Breast epithelium (tissue), 4 donors: ENCODE data around the gene AP3S2. TPM values are rescaled to one million over a fixed set of nuclear protein-coding genes. Genes with fewer than 3 reads are reported as not detected.

Experiments used
- DNase-seq, 2 donors: peaks; one replicate each; pipeline ENCODE4 v3.0.0-alpha.2; 2019; ENCODE audit warnings: low spot score in 2 of 2
- H3K27ac ChIP-seq, 2 donors: fragments of 200-600 bp; sonication (generic) in 1 of 2; one replicate each; pipeline ENCODE4 v1.5.1; 2016 to 2019; ENCODE audit warnings: mild to moderate bottlenecking in 1 of 2
- H3K27me3 ChIP-seq, 2 donors: fragments of 200-600 bp; sonication (generic) in 1 of 2; one replicate each; pipeline versions ENCODE4 v1.5.1 to v1.6.0; 2017 to 2019; ENCODE audit warnings: control low read depth in 1 of 2, mild to moderate bottlenecking in 1 of 2
- H3K36me3 ChIP-seq: fragments of 200-600 bp; one replicate; pipeline ENCODE4 v1.5.1; 2019
- H3K4me1 ChIP-seq, 2 donors: fragments of 200-600 bp; sonication (generic); one replicate each; pipeline ENCODE4 v1.5.1; 2016 to 2019; ENCODE audit warnings: control low read depth in 1 of 2
- H3K4me3 ChIP-seq, 3 donors: fragments of 200-600 bp; sonication (generic); 1 replicate in 2 of 3; 2 replicates in 1 of 3; pipeline ENCODE4 v1.5.1; 2016 to 2019; ENCODE audit warnings: mild to moderate bottlenecking in 3 of 3, moderate library complexity in 2 of 3
- H3K9me3 ChIP-seq, 2 donors: fragments of 200-600 bp; sonication (generic) in 1 of 2; one replicate each; pipeline ENCODE4 v1.5.1; 2016 to 2019; ENCODE audit warnings: control low read depth in 1 of 2
- POLR2A ChIP-seq: fragments of 450-650 bp; IDR thresholded peaks from one replicate; pipeline ENCODE4 v1.6.1; 2016; ENCODE audit warnings: antibody characterized with exemption, mild to moderate bottlenecking, moderate library complexity
- POLR2AphosphoS5 ChIP-seq, 3 donors: sonication (generic); formaldehyde crosslinking; IDR thresholded peaks; one replicate each; pipeline ENCODE4 v1.6.1; 2017; ENCODE audit warnings: antibody characterized with exemption in 3 of 3
- intact Hi-C: fragments of 100-400 bp; cut with DNase I; formaldehyde crosslinking; loops from one replicate; pipeline ENCODE4 v1.15.1; 2023; ENCODE audit warnings: low total_unique reads
- total RNA-seq, 3 donors: library from RNA; depleted of rRNA; stranded (reverse); fragments of >200 nt; gene quantifications; one replicate each; pipeline ENCODE4 v1.1.0, GENCODE V29; 2016
- TF ChIP-seq, protein P1 (sequence below), 3 donors: fragments of 450-650 bp; IDR thresholded peaks; one replicate each; pipeline ENCODE4 v1.5.1; 2016 to 2017; ENCODE audit warnings: antibody characterized with exemption in 3 of 3, mild to moderate bottlenecking in 3 of 3, moderate library complexity in 3 of 3

AP3S2 gene
- total RNA-seq, 3 donors from 2014 or later = 37.4 to 57.4 (median 52.8) TPM

DNA sequence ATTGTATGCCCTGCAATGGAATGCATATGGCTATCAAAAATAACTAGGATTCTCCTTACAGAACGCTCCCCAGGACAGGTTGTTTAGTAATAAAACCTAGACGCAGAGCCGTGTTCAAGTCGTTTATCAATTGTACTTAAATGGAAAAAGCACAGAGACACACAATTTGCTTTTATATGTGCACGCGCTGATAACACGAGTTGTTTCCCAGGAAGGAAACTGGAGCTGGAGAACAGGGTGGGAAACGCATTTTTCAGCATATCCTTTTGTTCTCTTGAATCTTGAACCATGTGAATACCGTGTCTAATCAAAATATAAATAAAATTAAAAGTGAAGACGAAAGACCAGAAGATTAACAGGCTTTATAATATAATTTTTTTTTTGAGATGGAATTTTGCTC is 75.5 kb downstream of the AP3S2 start:
- no peak for DNase-seq
- TF ChIP-seq, protein P1, sequence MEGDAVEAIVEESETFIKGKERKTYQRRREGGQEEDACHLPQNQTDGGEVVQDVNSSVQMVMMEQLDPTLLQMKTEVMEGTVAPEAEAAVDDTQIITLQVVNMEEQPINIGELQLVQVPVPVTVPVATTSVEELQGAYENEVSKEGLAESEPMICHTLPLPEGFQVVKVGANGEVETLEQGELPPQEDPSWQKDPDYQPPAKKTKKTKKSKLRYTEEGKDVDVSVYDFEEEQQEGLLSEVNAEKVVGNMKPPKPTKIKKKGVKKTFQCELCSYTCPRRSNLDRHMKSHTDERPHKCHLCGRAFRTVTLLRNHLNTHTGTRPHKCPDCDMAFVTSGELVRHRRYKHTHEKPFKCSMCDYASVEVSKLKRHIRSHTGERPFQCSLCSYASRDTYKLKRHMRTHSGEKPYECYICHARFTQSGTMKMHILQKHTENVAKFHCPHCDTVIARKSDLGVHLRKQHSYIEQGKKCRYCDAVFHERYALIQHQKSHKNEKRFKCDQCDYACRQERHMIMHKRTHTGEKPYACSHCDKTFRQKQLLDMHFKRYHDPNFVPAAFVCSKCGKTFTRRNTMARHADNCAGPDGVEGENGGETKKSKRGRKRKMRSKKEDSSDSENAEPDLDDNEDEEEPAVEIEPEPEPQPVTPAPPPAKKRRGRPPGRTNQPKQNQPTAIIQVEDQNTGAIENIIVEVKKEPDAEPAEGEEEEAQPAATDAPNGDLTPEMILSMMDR (IDR thresholded peaks at IDR 0.05) = no peak
- TF ChIP-seq POLR2A = no peak
- no peak for TF ChIP-seq POLR2AphosphoS5 (IDR thresholded peaks at IDR 0.05)
- Histone ChIP-seq H3K36me3 (no peaks in the 10 kb centered on the region), H3K27me3 (peaks cover 0 to 14% of the 10 kb centered on the region in 2 donors), H3K9me3 (peaks cover 0 to 4% of the 10 kb centered on the region in 2 donors), H3K27ac (no peak overlapping the region), H3K4me1 (peaks cover under 1% of the 10 kb centered on the region in 2 donors), H3K4me3 (no peak overlapping the region)
- intact Hi-C loops = no loop called here

DNA sequence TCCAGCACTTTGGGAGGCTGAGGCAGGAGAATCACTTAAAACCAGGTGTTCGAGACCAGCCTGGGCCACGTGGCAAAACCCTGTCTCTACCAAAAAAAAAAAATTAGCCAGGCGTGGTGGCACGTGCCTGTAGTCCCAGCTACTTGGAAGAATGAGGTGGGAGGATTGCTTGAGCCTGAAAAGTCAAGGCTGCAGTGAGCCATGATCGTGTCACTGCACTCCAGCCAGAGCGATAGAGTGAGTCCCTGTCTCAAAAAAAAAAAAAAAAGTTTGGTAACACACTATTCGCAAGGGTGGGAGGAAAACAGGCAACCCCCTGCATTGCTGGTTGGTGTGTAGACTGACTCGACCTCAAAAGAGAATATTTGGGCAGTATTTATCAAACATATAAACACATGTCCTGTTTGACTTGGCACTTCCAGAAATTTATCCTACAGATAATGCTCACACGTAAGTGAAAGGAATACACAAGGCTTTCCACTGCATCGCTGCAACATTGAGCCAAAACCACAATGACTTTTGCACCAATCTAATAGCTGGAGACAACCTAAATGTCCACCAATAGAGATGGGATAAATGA is 76.0 kb downstream of the AP3S2 start:
- DNase-seq = no peak
- TF ChIP-seq, protein P1 (IDR thresholded peaks at IDR 0.05) = no peak
- TF ChIP-seq POLR2AphosphoS5 (IDR thresholded peaks at IDR 0.05) (no peak), POLR2A (no peak)
- peaks cover 0 to 4% of the 10 kb centered on the region in 2 donors for H3K9me3 ChIP-seq
- H3K27me3 ChIP-seq = peaks cover 0 to 14% of the 10 kb centered on the region in 2 donors
- H3K4me3 ChIP-seq = no peak overlapping the region
- H3K27ac ChIP-seq = no peak overlapping the region
- no peaks in the 10 kb centered on the region for H3K36me3 ChIP-seq
- intact Hi-C loops = no loop called here
- no peaks in the 10 kb centered on the region for H3K4me1 ChIP-seq

DNA sequence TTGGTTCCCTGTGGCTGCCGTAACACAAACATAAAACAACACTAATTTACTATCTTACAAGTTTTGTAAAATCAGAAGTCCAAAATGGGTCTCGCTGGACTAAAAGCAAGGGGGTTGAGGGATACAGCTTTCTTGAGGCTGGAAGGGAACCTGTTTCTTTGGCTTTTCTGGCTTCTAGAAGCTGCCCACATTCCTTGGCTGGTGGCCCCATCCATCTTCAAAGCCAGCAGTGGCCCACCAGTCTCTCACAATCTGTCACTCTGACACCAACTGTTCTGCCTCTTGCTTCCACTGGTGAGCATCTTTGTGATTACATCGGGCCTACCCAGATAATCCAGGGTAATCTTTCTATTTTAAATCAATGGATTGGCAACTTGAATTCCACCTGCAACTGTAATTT is 78.0 kb downstream of the AP3S2 start:
- Histone ChIP-seq H3K4me1 (no peaks in the 10 kb centered on the region), H3K27ac (no peak overlapping the region), H3K9me3 (peaks cover 0 to 4% of the 10 kb centered on the region in 2 donors), H3K4me3 (no peak overlapping the region), H3K27me3 (peaks cover 0 to 14% of the 10 kb centered on the region in 2 donors), H3K36me3 (no peaks in the 10 kb centered on the region)
- no peak for DNase-seq
- TF ChIP-seq POLR2A = no peak
- TF ChIP-seq POLR2AphosphoS5 (IDR thresholded peaks at IDR 0.05) = no peak
- TF ChIP-seq, protein P1 (IDR thresholded peaks at IDR 0.05) = no peak
- intact Hi-C loops = no loop called here

DNA sequence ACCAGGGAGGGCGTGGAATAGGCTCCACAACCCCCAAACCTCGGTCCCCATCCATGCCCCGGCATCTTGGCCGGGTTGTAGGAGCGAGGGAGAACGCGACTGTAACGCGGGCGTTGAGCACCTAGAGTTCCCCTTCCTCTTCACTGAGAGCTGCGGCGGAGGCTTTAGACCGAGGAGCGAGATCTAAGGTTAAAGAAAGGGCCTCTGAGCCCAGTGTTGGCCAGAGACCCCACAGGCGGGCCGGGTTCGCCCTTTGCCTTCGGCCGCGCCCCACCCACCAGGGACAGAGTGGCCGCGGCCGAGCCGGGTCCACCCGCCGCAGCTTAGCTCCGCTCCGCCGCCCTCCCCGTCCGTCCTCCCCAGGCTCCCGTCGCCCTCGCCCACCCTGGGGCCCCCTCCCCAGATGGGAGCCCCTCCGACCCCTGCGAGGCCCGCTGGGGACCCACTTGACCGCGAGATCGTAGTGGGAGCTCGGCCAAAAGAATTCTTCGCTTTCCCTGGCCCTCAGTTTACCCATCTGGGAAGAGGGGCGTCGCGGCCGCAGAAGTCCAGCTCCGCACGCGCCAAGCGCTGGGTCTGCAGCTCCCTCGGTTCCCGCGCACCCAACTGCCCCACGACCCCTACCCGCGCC is 79.6 kb downstream of the AP3S2 start:
- Histone ChIP-seq H3K27ac (peak overlapping the region; percentile 90), H3K27me3 (peaks cover 0 to 14% of the 10 kb centered on the region in 2 donors), H3K4me1 (no peaks in the 10 kb centered on the region)

More for the DNA sequence above, 79.6 kb downstream of the AP3S2 start:
- H3K36me3 ChIP-seq = no peaks in the 10 kb centered on the region
- H3K9me3 ChIP-seq = peaks cover 0 to 4% of the 10 kb centered on the region in 2 donors
- TF ChIP-seq POLR2AphosphoS5 (IDR thresholded peaks at IDR 0.05) (no peak), POLR2A (no peak)
- TF ChIP-seq, protein P1 (IDR thresholded peaks at IDR 0.05) = no peak
- intact Hi-C loops = no loop called here
- H3K4me3 ChIP-seq = peak overlapping the region; percentile 68 to 88 (median 74)
- no peak for DNase-seq
